Astrocyte of the hippocampus (primary cell): ENCODE data around the gene SPINK6.
A peak's percentile ranks its signal among the peaks of the same experiment; 100 is the strongest.

ENCODE experiments used
- DNase-seq: peaks from one replicate; pipeline ENCODE4 v3.0.0; 2011; ENCODE audit warnings: low read depth, low spot score

Gene SPINK6

GRCh38 chr5:148224117-148224742, 21.4 kb downstream of the SPINK6 start:
- no peak for DNase-seq

- no peak for DNase-seq
These were observed 25.6 kb downstream of the SPINK6 start for GRCh38 chr5:148228392-148228984.

GRCh38 chr5:148229840-148230239, 27.0 kb downstream of the SPINK6 start:
- DNase-seq: no peak

- no peak for DNase-seq
These were observed 27.4 kb downstream of the SPINK6 start for GRCh38 chr5:148230240-148230639.

- no peak for DNase-seq
These were observed 35.1 kb downstream of the SPINK6 start for GRCh38 chr5:148237785-148238417.

GRCh38 chr5:148238418-148238794, 35.6 kb downstream of the SPINK6 start, which contains the start of gene MARCOL:
Gene MARCOL, plus strand, starts transcription at chr5:148238525. Its CDS starts 73 bp downstream, at chr5:148238598.
- no peak for DNase-seq

- peak; percentile 12 for DNase-seq
These were observed 46.1 kb downstream of the SPINK6 start for GRCh38 chr5:148248894-148249293.

GRCh38 chr5:148255456-148255855, 52.6 kb downstream of the SPINK6 start:
- peak; percentile 41 for DNase-seq

- DNase-seq: no peak
These were observed 56.4 kb downstream of the SPINK6 start for GRCh38 chr5:148259288-148259687.

- DNase-seq: no peak
These were observed 58.4 kb downstream of the SPINK6 start for GRCh38 chr5:148261221-148261620.
